ENCODE measurements around the gene TDG. TPM values are rescaled to one million over a fixed set of nuclear protein-coding genes. Genes with fewer than 3 reads are reported as not detected.

The TDG gene
- total RNA-seq, 1 experiment from 2014 or later = 70.3 TPM

- no peaks in the 10 kb centered on the region for H3K27me3 ChIP-seq (ENCODE audit: insufficient read depth, low read length)
- peak overlapping the region; percentile 25 to 38; a peak in 1 of 5 replicates for H3K4me3 Mint-ChIP-seq
- H4K8ac ChIP-seq (replicated peaks; ENCODE audit: insufficient read length, low read depth, low read length) = no peak overlapping the region
- no peak overlapping the region for H2BK20ac ChIP-seq (ENCODE audit: low read depth, low read length, poor library complexity, severe bottlenecking)
- H2BK5ac ChIP-seq (ENCODE audit: insufficient read length, low read length) = no peak overlapping the region
- no peaks in the 10 kb centered on the region for H3K9me3 ChIP-seq (ENCODE audit: control insufficient read depth, low read depth, low read length)
- H3K9ac ChIP-seq (ENCODE audit: extremely low read depth, insufficient read length, low read length) = no peak overlapping the region
- peaks cover 7% of the 10 kb centered on the region for H3K79me1 ChIP-seq (ENCODE audit: insufficient read depth, low read depth, low read length, poor library complexity, severe bottlenecking)
- H3K4me1 Mint-ChIP-seq = peaks cover 26 to 29% of the 10 kb centered on the region in 2 experiments
- no peak overlapping the region for H3K27ac Mint-ChIP-seq
- no peak overlapping the region for H3K14ac ChIP-seq (ENCODE audit: insufficient read depth, low read length)
- H3K79me2 ChIP-seq (ENCODE audit: insufficient read depth, low read length) = peaks cover 20% of the 10 kb centered on the region
- no peak overlapping the region for H3K4me2 ChIP-seq (ENCODE audit: insufficient read depth, insufficient read length, low read length)
- WGBS (ENCODE audit: extremely low coverage, insufficient read length, low lambda C conversion rate) = no CpG with 5 or more reads among the region's 2 CpGs
- H2BK15ac ChIP-seq (ENCODE audit: low read depth, low read length) = no peak overlapping the region
- H3K56ac ChIP-seq (ENCODE audit: insufficient read length, low read depth, low read length) = no peak overlapping the region
- TF ChIP-seq CTCF (conservative IDR thresholded peaks at IDR 0.05) = no peak
- no peaks in the 10 kb centered on the region for H3K9me3 Mint-ChIP-seq
- no peak overlapping the region for H2BK120ac ChIP-seq (ENCODE audit: low read depth, low read length, poor library complexity, severe bottlenecking)
- H4K91ac ChIP-seq (ENCODE audit: insufficient read length, low read depth, low read length) = no peak overlapping the region
- no peaks in the 10 kb centered on the region for H3K27me3 Mint-ChIP-seq (ENCODE audit: low read depth)
- peaks cover under 1% of the 10 kb centered on the region for H4K20me1 ChIP-seq (ENCODE audit: control insufficient read depth, insufficient read depth, insufficient read length)
- H3K4me1 ChIP-seq (ENCODE audit: insufficient read depth, low read length) = no peaks in the 10 kb centered on the region
- no peak overlapping the region for H3K4ac ChIP-seq (ENCODE audit: low read depth, low read length)
- DNase-seq = no peak
- no peak overlapping the region for H3T11ph ChIP-seq (ENCODE audit: low read length)
- H3K23ac ChIP-seq (ENCODE audit: insufficient read length, low read depth, low read length) = no peak overlapping the region
- H3K27ac ChIP-seq (ENCODE audit: insufficient read length, low read depth, low read length) = no peak overlapping the region
- no peak overlapping the region for H2AFZ ChIP-seq (ENCODE audit: low read length)
- no peak overlapping the region for H2BK12ac ChIP-seq (ENCODE audit: insufficient read length, low read depth, low read length)
- H3K18ac ChIP-seq (ENCODE audit: insufficient read length, low read depth, low read length) = no peak overlapping the region
- H3K23me2 ChIP-seq (ENCODE audit: insufficient read length, low read depth, low read length, poor library complexity, severe bottlenecking) = peaks cover 15% of the 10 kb centered on the region
- H3K36me3 Mint-ChIP-seq (ENCODE audit: insufficient read depth in 1 of 3, low read depth in 3 of 3) = peaks cover 54 to 75% (median 62%) of the 10 kb centered on the region in 3 experiments
- no peak overlapping the region for H2AK5ac ChIP-seq (ENCODE audit: insufficient read length, low read length)
- no peak overlapping the region for H4K5ac ChIP-seq (ENCODE audit: insufficient read length, low read depth, low read length)
Observed at GRCh38 chr12:103933237-103933636, 32.4 kb upstream of the TDG start.

All from H9 (cell line).